ENCODE results near the gene TMEM135.

DNA sequence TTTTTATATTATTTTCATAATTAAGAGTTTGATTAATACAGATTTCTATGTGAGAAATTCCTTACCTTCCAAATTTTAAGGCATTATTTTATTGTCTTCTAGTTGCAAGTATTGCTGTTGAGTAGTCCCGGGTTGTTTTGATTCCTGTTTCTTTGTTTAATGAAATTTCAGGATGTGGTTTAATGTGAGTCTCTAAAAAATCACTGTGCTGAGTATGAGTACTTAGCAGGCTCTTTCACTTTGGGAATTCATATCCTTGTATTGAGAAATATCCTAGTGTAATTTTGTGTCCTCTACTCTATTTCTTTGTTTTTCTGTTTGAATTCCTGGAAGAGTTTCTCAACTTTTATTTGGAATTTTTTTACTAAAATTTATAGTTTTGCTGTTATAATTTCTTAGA lies 113.2 kb downstream of the TMEM135 start:
- TF ChIP-seq TAF1 (IDR thresholded peaks at IDR 0.05; ENCODE audit: borderline replicate concordance, low read depth, low read length) (no peak), POLR2AphosphoS5 (IDR thresholded peaks at IDR 0.05; ENCODE audit: low read depth, low read length) (no peak), POLR2A (IDR thresholded peaks at IDR 0.05; ENCODE audit: low read depth, low read length) (no peak)
